ENCODE measurements around the gene MEIOSIN.
"Not testable (repeated sequence)": the region's sequence is repeated elsewhere in the genome, so short reads cannot be mapped to it uniquely, and the experiment has no call there.

Gene MEIOSIN

GRCh38 chr19:45798995-45799517 is 65.8 kb downstream of the MEIOSIN start:
- in situ Hi-C loops (cut with MboI; ENCODE audit: low sequenced_read_pairs) = no loop called here

GRCh38 chr19:45799541-45799940 is 66.3 kb downstream of the MEIOSIN start:
- in situ Hi-C loops (cut with MboI; ENCODE audit: low sequenced_read_pairs) = not testable (repeated sequence)

GRCh38 chr19:45800070-45800553 is 66.9 kb downstream of the MEIOSIN start:
- in situ Hi-C loops (cut with MboI; ENCODE audit: low sequenced_read_pairs) = no loop called here

DNA sequence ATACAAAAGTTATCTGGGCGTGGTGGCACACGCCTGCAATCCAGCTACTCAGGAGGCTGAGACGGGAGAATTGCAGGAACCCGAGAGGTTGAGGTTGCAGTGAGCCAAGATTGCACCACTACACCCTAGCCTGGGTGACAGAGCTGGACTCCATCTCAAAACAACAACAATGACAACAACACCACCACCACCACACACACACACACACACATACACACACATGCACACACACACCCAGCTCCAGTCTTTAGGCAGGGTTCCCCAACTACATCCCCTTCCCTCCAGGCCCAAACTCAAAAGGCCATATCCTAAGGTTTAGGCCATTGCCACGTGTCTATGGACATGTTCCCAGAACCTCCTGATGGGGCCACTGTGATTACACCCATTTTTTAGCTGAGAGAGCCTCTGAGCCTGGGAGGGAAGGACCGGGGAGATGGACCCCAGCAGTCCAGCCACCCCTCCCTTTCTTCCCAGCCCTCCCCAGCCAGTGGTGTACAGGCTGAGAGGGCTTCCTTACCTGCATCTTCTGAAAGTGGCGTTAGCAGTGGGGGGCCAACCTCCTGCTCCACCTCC is 68.5 kb downstream of the MEIOSIN start:
- in situ Hi-C loops (cut with MboI; ENCODE audit: low sequenced_read_pairs) = no loop called here

DNA sequence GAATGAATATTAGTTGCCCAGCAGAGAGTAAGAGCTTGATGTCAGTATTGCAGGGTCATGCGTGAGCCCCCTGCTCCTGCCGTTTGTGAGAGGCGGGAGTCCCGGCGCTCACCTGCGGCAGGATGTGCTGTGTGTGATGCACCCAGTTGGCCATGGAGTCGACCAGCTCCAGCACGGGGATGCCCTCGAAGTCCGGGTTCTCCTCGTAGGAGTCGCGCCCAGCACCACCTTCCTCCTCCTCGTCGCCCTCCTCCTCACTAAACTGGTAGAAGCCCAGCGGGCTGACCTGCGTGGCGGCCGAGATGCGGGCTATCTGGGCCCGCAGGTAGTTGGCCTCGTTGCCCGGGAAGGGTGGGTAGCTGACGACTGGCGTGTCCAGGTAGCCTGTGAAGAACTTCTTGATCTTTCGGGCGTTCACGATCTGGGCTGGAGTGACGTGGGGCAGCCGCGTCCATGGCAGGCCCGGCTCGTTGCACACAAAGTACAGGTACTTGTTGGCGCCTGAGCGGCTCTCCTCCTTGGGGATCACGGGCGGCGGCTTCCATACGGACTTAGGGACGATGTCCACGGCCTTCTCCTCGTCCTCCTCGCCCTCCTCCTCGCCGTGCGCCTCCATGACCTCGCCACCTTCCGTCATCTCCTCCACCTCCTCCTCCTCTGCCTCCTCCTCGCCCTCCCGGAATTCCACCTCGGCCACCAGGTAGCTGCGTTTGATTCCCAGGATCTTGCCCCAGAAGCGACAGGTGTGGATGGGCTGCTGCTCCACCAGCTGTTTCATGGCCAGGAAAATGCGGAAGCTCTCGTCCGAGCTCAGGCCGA is 71.1 kb downstream of the MEIOSIN start:
- in situ Hi-C loops (cut with MboI; ENCODE audit: low sequenced_read_pairs) = no loop called here

DNA sequence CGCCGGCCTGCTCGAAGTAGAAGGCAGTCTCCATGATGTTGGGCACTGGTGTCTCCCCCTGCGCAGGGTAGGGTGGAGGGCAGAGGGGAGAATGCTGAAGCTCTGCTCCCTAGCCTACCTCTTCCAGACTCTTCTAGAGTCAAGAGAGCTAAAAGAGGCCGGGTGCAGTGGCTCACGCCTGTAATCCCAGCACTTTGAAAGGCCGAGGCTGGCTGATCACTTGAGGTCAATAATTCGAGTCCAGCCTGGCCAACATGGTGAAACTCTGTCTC is 71.7 kb downstream of the MEIOSIN start:
- in situ Hi-C loops (cut with MboI; ENCODE audit: low sequenced_read_pairs) = no loop called here

GRCh38 chr19:45805719-45806118 is 72.5 kb downstream of the MEIOSIN start:
- in situ Hi-C loops (cut with MboI; ENCODE audit: low sequenced_read_pairs) = no loop called here

DNA sequence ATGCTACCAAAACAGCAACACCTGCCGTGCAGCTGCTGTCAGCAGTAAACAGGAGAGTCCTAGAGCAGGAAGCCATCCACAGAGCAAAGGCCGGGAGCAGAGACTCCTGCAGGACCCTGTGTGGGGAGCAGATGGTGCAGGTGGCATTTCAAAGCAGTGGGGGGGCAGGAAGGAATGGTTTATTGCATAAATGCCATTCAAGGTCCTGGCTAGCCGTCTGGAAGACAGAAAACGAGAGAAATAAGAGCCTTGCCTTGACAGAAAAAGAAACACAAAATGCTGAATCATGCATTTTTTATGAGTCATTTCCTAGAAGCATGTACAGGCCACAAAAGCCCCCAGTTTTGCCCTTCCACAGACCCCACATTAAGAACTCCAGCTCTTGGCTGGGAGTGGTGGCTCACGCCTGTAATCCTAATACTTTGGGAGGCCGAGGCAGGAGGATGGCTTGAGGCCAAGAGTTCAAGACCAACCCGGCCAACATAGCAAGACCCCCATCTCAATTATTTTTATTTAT is 76.5 kb downstream of the MEIOSIN start:
- in situ Hi-C loops (cut with MboI; ENCODE audit: low sequenced_read_pairs) = no loop called here

DNA sequence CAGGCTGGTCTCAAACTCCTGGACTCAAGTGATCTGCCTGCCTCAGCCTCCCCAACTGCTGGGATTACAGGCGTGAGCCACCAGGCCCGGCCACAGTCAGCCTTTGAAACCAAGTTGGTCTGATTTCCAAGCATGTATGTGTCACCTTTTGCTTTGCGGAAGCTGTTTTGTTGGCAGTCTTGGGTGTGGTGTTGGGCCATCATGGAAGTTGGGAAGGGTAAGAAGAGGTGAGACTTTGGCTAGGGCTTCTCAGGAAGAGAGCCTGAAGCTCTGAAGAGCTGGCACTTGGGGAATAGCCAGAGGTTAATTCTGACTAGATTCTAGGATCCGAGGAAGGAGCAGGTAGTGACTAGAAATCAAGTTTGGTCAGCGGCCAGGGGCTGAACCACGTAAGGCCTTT is 79.1 kb downstream of the MEIOSIN start:
- in situ Hi-C loops (cut with MboI; ENCODE audit: low sequenced_read_pairs) = no loop called here

Data from HL-60/S4 (cell line).